GM12878 (cell line): ENCODE results near the gene NDUFA13. TPM values are rescaled to one million over a fixed set of nuclear protein-coding genes. Genes with fewer than 3 reads are reported as not detected.
A peak's percentile ranks its signal among the peaks of the same experiment; 100 is the strongest.

ENCODE experiments used
- ATF7 ChIP-seq: fragments of 450-650 bp; IDR thresholded peaks from 2 replicates; pipeline ENCODE4 v1.6.1; 2016; ENCODE audit warnings: low read depth, mild to moderate bottlenecking
- CHD4 ChIP-seq: fragments of 200-600 bp; sonication (generic); IDR thresholded peaks from 2 replicates; pipeline ENCODE4 v1.6.1; 2016; ENCODE audit warnings: mild to moderate bottlenecking
- EZH2 ChIP-seq: IDR thresholded peaks from 2 replicates; pipeline ENCODE4 v1.6.1; 2012; ENCODE audit warnings: low read depth, mild to moderate bottlenecking, control low read depth, inconsistent platforms, low read length, borderline replicate concordance; ENCODE audit not compliant: control insufficient read depth
- GATAD2B ChIP-seq: fragments of 450-650 bp; conservative IDR thresholded peaks from 2 replicates; pipeline ENCODE4 v1.6.1; 2017; ENCODE audit warnings: low read depth, mild to moderate bottlenecking, moderate library complexity
- MAX ChIP-seq: IDR thresholded peaks from 2 replicates; pipeline ENCODE4 v1.6.1; 2012; ENCODE audit warnings: low read depth, low read length, improper control_type of control experiment
- MYC ChIP-seq: IDR thresholded peaks from 2 replicates; pipeline ENCODE4 v1.6.1; 2011; ENCODE audit warnings: mild to moderate bottlenecking, low read length, moderate library complexity, inconsistent platforms; ENCODE audit not compliant: insufficient read depth, insufficient replicate concordance, insufficient read length, severe bottlenecking
- PRDM15 ChIP-seq: fragments of 450-650 bp; formaldehyde crosslinking; IDR thresholded peaks from 2 replicates; pipeline ENCODE4 v1.4.0; 2020; ENCODE audit warnings: mild to moderate bottlenecking, moderate library complexity
- RBBP5 ChIP-seq: fragments of 200-600 bp; sonication (generic); conservative IDR thresholded peaks from 2 replicates; pipeline ENCODE4 v1.6.1; 2016
- RELA ChIP-seq: fragments of 450-650 bp; IDR thresholded peaks from 2 replicates; pipeline ENCODE4 v1.8.0; 2014; ENCODE audit warnings: borderline replicate concordance; ENCODE audit not compliant: partially characterized antibody
- SMARCA5 ChIP-seq: fragments of 450-650 bp; IDR thresholded peaks from 2 replicates; pipeline ENCODE4 v1.6.1; 2017; ENCODE audit warnings: mild to moderate bottlenecking
- polyA plus RNA-seq, 11 experiments: library from polyadenylated mRNA; depleted of rRNA in 4 of 11; unstranded in 6 of 11; stranded (reverse) in 5 of 11; fragments of >200 nt; fragmentation: Nextera tagmentation in 4 of 11; fragmentation: Illumina TruSeq in 1 of 11; extraction: Ambion mirVana in 4 of 11; extraction: Trizol in 1 of 11; gene quantifications; 1 replicate in 1 of 11; 2 replicates in 10 of 11; pipeline versions ENCODE4 v1.2.1 to v1.2.3, GENCODE V29; 2011 to 2016; ENCODE audit warnings: inconsistent platforms in 2 of 11, missing spikeins in 2 of 11, low read depth in 1 of 11
- total RNA-seq, 4 experiments: library from RNA; depleted of rRNA in 3 of 4; stranded (reverse); fragments of >200 nt in 3 of 4; fragmentation: Illumina TruSeq in 1 of 4; extraction: Trizol in 1 of 4; gene quantifications; 2 replicates each; pipeline versions ENCODE4 v1.2.1 to v1.2.3, GENCODE V29; 2013 to 2021

Gene NDUFA13
- total and polyA plus RNA-seq, 10 of the 15 experiments (the other 5 are each of a cell fraction or from before 2014, with no cell fraction given), result 224 to 586 (median 456) TPM

- peak; percentile 87 for TF ChIP-seq RELA
- no peak; the same call in none of the 2 replicates for TF ChIP-seq ATF7
- peak; percentile 66; the same call in 1 of the 2 replicates for TF ChIP-seq GATAD2B
- no peak for TF ChIP-seq CHD4
- no peak for TF ChIP-seq PRDM15
- TF ChIP-seq MAX, result no peak
- peak; percentile 41 for TF ChIP-seq MYC
- no peak for TF ChIP-seq RBBP5
- TF ChIP-seq SMARCA5, result no peak
- no peak for TF ChIP-seq EZH2
These were observed at the start of gene NDUFA13 (continued) for GRCh38 chr19:19515642-19516519.
